Left ventricle myocardium superior (tissue), 1 donor: ENCODE data around the gene RSPO4. TPM values are rescaled to one million over a fixed set of nuclear protein-coding genes. Genes with fewer than 3 reads are reported as not detected.
A peak's percentile ranks its signal among the peaks of the same experiment; 100 is the strongest.

Source experiments
- ATAC-seq: fragments of 200-7000 bp; cut with Tn5 transposase; one replicate; pipeline ENCODE4 v1.9.1; 2020; ENCODE audit warnings: mild to moderate bottlenecking, moderate library complexity
- DNase-seq: peaks from one replicate; pipeline ENCODE4 v3.0.0-alpha.2; 2020
- intact Hi-C: fragments of 100-400 bp; cut with micrococcal nuclease; formaldehyde crosslinking; loops from one replicate; pipeline ENCODE4 v1.11.0; 2022
- total RNA-seq: library from RNA; stranded (reverse); fragmentation: NEBNext Ultra II Directional; extraction: Animal tissue kit (Norgen Biotek cat#: 25700); gene quantifications from one replicate; pipeline ENCODE4 v1.2.1, GENCODE V29; 2021
- donor health status: DM: no; HTN: yes; CAD: no; lungs with severe emphysema.

The RSPO4 gene
- total RNA-seq, 1 donor from 2014 or later: 0.42 TPM

DNA sequence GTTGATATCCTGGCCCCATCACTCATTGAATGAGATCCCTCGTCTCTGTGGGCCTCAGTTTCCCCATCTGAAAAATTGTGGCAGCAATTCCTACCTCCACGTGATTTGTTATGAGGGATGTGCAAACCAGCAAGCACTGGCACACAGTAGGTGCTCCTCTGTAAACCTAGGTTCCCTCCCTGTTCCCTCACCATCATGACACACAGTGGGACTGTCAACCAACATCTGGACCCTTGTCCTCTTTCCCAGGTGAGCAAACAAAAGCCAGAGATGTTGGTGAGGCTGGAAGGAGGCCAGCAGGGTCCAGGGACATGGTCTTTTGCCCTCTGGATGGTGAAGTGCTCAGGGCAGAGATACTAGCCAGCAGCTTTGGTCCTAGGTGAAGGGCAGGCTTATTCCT is 26.1 kb downstream of the RSPO4 start:
- intact Hi-C loops: no loop called here
- ATAC-seq: no peak
- DNase-seq: no peak

DNA sequence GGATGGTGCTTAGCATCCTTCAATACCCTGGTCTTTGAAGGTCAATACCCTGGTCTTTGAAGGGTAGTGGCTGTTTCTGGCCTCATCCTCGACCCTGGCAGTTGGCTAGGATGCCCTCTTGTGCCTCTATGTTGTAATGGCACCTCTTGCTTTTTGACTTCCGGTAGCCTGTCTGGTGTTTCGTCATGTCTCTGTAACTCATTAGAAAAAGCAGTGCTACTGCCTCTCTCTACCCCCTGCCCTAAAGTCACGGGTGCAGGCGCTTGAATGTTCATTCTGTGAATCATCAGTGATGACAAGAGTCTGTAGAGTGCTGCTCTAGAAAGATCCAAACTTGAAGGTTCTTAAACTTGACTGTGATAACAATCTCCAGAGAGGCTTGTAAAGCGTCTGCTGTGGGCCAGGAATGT is 28.3 kb downstream of the RSPO4 start:
- intact Hi-C loops: no loop called here
- DNase-seq: no peak
- ATAC-seq: no peak

DNA sequence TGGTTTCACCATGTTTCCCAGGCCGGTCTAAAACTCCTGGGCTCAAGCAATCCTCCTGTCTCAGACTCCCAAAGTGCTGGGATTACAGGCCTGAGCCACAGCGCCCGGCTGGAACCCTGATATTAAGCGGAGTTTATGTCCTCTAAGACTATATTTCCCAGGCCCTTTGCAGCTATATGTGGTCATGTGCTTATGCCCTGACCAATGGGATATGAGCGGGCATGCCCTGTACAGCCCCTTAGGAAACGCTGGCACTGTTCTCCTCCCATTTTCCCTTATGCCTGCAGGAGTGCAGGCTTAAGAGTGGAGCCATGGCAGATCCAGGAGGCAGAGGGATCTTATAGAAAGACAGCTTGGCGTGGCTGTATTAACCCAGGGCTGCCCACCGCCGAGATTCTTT is 29.9 kb downstream of the RSPO4 start:
- DNase-seq (no peak), ATAC-seq (no peak)
- intact Hi-C loops: no loop called here

DNA sequence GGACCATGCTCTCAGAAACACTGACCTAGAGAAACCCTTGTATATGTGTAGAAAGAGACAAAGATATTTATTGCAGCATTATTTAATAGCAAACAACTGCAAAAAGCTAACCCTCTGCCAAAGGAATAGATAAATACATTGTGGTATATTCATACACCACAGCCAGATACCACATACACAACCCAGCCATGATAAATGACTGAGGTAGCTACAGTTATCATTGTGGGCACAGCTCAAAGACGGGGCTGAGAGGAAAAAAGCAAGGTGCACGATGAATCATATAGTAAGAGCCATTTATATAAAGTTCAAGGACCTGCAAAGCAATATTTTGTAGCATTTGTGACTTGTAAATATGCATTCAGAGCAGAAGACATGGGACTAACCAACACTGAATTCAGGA is 30.8 kb downstream of the RSPO4 start:
- no peak for DNase-seq
- intact Hi-C loops: no loop called here
- ATAC-seq: no peak

DNA sequence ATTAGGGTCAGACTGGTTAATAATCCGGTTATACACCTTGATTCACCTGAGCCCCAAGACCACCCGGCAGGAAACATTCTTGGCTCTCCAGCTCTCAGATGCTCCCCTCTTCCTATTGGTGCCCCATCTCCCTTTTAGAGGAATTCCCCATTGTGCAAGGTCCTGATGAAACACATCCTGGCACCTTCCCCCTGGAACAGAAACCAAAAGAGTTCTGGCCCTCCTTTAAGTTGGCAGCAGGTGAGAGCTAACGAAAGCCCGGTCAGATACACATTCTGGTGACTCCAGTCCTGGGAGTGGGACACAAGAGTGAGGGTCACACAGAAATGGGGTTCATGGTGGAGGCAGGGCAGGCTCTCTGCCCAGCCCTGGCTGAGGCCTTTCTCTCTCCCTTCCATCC is 32.2 kb downstream of the RSPO4 start:
- intact Hi-C loops: no loop called here
- ATAC-seq: no peak
- no peak for DNase-seq

DNA sequence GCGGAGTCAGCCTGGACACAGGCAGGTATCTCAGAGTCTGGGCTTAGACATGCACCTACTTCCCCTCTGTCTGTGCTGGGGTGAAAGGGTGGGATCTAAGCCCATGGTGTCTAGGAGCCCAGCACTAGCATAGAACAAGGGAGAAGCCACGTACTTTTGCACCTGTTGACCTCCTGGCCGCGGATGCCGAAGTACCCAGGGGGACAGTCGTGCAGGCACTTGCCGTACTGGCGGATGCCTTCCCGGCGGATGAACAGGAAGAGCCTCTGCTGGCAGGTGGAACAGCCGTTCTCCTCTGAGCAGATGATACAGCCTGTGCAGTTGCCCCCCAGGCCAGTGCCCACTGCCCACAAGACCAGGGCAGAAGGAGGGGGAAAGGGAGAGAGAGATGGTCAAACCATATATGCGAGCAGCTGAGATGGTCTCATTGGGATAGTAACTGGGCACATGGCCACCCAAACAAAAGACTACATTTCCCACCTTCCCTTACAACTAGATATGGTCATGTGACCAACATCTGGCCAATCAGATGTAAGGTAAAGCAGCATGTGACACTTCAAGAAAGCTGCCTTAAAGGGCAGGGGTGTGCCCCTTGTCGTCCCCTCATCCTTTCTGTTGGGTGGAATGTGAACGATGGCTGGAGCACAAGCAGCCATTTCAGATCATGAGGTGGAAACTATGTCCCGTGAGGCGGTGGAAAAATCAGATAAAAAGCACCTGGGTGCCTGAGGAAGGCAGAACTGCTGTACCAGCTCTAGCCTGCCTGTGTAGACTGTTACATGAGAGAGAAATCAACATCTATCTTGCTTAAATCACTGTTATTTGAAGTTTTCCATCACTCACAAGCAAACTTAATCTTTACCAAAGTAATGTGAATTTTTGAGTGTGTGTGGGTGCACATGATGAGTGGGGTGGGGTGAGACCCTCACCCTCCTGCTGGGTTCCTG is 34.0 kb downstream of the RSPO4 start:
- intact Hi-C loops: no loop called here
- no peak for DNase-seq

DNA sequence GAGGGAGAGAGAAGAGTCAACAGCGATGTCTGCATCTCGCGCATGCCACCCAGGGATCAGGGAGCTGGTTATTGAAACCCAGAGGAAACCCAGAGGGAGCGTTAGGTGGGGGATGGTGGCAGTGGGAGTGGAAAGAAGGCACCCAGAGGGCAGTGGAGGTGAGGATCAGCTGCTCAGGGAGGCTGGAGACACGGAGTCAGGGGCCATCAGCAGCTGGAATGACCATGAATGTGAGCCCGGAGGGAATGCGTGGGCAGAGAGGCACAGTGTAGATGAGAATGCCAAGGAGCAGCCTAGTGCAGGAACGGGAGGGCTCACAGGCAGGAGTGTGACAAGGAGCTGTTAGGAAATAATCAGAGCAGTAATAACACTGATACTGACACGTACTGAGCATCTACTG is 36.2 kb downstream of the RSPO4 start:
- intact Hi-C loops: no loop called here
- ATAC-seq (no peak), DNase-seq (no peak)

More for the DNA sequence above, 34.0 kb downstream of the RSPO4 start:
- ATAC-seq: no peak

DNA sequence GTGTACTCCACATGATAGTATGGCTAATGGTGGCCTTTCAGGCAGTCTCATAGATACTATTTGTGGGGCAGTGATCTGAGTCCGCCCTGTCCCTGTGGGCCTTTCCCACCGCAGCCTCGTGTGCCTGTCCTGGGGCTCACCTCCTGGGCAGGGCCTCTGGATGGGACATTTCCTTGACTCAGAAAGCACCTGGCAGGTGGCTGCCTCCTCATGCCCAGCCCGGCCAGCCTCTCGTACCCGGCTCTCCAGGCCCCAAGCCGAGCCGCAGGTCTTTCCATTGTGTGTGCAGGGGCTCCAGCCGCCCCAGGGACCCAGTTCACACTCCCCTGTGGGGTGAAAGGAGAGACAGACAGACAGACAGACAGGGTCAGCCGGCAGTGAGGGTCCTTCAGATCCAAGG is 38.3 kb downstream of the RSPO4 start:
- intact Hi-C loops: no loop called here
- no peak for ATAC-seq
- no peak for DNase-seq

DNA sequence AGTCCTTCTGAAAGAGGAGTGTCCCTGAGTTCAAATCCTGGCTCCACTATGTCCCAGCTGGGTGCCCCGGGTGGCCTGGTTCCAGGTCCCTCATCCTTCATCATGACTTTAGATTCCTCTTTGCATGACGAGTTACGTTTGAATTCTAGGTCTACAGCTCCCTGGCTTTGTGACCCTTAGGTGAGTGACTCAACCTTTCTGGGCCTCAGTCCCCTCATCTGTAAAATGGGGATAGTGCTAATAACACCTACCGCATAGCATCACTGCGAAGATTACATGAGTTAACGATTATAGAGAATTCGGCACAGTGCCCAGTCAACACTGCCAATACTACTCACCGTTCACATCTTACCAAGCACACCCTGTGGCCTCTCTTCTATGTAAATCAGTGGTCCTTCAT is 39.4 kb downstream of the RSPO4 start:
- intact Hi-C loops: no loop called here
- ATAC-seq: no peak
- no peak for DNase-seq

DNA sequence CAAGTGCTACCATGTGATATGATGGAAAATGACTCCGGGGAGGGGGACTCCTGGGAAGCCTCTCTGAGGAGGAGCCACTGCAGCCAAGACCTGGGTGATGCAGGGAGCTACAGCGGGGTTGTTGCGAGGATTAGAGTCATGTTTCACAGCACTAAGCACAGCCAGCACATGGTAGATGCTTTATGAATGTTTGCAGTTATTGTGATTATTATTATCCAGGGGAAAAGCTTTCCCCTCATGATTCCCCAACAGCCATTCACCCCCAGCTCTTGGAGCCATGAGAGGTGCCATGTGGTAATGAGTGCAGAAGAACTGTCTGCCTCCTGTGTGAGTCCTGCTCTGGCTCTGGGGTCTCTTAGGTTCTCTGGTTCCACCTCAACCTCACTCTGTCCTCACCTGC is 39.9 kb downstream of the RSPO4 start:
- intact Hi-C loops: no loop called here
- DNase-seq (no peak), ATAC-seq (no peak)

DNA sequence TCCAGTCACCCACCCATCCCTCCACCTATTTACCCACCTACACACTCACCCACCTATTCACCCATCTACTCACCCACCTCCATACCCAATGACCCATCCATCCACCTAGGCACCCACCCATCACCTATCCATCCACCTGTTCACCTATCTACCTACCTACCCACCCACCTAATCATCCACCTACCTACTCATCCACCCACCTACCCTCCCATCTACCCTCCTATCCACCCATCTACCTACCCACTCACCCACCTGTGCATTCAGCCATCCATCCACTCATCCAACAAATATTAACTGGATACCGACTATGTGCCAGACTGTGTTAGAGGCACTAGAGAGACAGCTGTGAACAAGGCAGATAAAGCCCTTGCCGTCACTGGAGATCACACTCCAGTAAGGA is 40.3 kb downstream of the RSPO4 start:
- intact Hi-C loops: no loop called here
- DNase-seq (no peak), ATAC-seq (no peak)

DNA sequence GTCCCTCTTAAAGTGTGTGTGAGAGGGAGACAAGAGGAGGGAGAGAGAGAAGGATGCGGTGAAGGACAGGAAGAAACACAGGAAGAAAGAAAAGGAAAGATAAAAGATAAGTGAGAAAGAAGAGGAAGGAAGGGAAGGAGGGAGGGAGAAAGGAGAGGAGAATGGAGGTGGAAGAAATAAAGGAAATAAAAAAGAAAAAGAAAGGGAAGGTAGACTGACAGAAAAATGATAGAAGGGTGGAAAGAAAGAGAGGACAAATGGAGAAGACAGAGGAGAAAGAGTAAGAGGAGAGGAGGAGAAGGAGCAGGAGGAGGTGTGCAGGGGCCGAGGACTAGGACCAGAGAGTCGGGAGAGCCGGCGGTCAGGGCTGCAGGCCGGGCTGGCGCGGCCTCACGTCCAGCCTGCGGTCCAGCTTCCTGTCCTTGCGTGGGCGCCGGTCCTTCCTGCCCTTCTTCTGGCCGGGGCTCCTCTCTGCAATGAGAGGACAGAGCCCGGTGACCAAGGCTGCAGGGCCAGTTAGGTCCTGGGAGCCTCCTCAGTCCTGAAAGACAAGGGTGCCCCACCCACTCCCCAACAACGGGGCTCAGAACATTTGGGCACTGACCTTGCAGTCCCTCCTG is 42.0 kb downstream of the RSPO4 start:
- no peak for ATAC-seq

DNA sequence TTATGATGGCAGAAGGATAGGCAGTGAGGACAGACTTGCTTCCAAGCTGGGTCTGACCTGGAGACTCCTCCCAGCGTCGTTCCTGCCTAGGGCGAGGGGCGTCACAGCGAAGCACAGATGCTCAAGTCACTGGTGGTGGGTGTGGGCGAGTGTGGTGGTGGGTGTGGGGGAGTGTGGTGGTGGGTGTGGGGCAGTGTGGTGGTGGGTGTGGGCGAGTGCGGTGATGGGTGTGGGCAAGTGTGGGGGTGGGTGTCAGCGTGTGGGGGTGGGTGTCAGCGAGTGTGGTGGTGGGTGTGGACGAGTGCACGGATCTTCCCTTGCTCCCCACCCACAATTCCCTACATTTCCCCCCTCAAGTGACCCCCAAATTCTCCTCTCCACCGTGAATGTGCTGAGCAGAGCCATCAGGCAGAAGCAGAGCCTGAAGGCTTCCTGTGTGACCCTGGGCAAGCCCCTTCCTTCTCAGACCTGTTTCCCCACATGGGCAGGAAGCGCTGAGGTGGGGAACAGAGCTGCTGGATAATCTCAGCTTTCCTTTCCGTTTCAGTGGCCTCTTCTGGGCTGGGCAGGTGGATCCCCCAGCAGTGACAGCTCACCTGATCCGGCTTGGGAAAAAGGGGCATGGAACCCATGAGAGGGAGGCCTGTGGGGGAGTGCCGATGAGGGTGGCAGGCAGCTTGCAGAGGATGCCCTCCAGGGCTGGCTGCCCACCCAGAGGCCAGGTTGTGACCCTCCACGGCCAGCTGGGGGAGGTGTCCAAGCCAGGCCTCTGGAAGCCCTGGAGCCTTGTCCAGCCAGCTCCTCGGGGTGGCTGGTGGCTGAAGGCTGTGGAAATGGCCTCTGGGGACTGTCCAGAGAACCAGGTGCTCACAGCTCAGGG is 42.9 kb downstream of the RSPO4 start:
- DNase-seq: no peak
- intact Hi-C loops: no loop called here

More for the DNA sequence above, 42.0 kb downstream of the RSPO4 start:
- DNase-seq: no peak
- intact Hi-C loops: no loop called here

DNA sequence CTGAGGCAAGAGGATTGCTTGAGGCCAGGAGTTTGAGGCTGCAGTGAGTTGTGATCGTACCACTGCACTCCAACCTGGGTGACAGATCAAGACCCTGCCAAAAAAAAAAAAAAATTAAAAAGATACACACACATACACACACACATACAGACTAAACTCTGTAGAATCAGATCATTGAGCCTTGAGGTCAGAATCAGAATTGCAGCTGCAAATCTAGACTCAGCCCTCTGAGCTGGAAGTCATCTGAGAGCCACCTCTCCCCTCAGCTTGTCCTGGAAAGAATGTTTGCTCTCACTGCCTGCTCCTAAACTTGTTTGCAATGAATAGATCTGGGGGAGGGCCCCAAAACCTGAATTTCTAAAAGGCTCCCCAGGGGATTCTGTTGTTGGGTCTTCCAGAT is 44.6 kb downstream of the RSPO4 start:
- intact Hi-C loops: loop anchor here (2.0 kb wide), 1 partner anchor 141 kb away; no protein-coding TSS in a partner anchor
- ATAC-seq: no peak
- DNase-seq: no peak

More for the DNA sequence above, 42.9 kb downstream of the RSPO4 start:
- no peak for ATAC-seq

DNA sequence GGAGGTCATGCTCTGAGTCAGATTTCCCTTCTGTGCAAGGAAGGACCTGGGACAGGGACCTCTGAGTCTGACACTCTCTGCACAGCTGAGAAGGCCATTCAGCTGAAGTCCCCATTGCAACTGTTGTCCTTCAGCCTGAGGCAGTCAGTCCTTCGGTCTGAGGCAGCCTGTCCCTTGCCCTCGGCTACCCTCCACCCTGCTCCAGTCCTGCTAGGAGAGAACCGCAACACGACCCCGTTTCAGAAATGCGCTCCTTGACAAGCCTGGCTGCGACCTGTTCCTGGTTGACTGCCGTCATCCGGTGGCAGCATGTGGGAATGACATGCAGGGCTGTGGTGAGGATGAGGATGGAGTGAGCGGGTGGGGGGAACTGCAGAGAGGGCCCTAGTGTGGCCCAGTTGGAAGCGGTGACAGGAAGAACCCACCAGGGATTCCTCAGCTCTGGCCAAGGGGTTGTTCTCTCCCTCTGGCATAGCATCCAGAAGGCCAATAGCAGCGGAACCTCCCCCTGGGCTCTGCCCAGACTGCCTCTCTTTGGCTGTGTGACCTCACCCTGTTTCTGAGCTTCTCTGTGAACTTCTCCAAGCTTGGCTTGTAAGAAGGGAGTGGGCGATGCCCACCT is 45.7 kb downstream of the RSPO4 start:
- ATAC-seq (peak; percentile 87), DNase-seq (peak; percentile 79)
- intact Hi-C loops: loop anchor here (2.0 kb wide), 1 partner anchor 140 kb away; no protein-coding TSS in a partner anchor

DNA sequence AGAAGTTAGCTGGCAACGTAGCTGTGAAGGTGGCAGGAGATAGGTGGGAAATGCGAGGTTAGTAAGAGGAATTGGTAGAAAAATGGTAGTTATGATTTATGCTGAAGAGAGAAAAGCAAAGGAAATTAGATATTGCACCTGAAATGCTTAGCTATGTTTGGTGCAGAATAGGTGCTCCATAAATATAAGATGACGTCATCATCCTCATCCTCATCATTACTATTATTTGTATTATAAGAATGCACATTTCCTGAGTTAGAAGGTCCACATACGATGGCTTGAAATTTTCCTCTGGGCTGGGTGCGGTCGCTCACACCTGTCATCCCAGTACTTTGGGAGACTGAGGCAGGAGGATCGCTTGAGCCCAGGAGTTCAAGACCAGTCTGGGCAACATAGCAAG is 46.5 kb downstream of the RSPO4 start:
- DNase-seq: no peak
- intact Hi-C loops: loop anchor here (2.0 kb wide), 1 partner anchor 139 kb away; no protein-coding TSS in a partner anchor
- ATAC-seq: no peak

DNA sequence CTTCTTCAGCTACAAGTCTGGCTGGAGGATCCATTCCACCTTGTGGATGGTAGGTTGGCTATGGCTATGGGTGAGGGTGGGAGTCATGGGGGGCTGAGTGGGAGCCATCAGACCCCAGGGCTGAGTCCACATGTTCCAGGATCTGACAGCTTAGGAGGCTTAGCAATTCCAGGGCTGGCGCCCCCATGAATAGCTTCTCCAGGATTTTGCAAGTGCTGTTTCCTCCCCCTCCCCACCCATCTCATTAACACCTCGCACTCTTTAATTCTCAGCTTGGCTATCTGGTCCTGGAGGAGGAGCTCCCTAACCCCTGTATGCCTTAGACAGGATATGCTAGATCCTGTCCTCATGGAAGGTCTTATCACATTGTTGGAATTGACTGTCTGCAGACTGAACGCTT is 47.0 kb downstream of the RSPO4 start:
- intact Hi-C loops: no loop called here
- no peak for ATAC-seq

DNA sequence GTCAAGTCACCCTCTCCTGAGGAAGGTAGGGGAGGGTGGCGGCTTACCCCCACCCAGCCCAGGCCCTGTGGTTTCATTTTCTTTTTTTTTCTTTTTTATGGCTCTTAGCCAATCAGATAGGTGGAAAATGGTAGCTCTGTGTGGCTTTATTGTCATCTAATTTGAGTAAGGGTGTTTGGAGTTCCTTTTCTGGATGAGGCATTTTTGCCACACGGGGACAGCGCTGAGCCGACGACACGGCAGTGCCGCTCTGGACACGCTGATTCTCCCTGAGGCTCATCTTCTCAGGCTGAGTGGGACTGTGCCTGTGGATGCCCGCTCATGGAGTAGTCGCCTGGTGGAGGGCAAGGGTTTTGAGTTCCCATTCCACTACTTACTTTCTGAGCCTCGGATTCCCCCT is 48.4 kb downstream of the RSPO4 start:
- DNase-seq: no peak
- no peak for ATAC-seq

More for the DNA sequence above, 47.0 kb downstream of the RSPO4 start:
- DNase-seq: no peak

DNA sequence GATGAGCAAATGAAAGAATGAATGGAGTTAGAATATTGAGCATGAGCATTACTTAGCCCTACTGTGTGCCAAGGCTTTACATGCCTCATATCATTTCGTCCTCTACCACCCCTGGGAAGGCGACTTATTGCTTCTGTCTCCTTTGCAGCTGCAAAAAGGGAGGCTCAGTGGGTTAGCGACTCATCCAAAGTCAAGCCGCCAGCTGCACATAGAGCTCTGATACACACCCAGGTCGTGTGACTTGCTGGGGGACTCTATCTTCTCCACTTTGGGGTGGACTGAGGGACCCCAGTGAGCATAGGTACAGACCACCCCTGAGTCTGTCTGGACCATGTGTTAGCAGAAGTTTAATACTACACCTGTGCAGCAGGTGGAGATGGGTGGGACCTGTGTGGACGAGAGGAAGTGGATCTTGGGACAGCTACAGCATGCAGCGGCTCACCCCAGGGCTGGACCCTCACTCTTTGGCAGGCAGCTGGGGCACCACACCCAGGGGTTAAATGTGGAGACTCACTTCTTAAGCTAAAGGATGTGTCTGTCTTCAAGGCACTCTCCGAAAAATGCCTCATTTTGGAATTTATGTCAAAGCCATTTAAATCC is 49.8 kb downstream of the RSPO4 start:
- intact Hi-C loops: no loop called here
- ATAC-seq (no peak), DNase-seq (no peak)

More for the DNA sequence above, 48.4 kb downstream of the RSPO4 start:
- intact Hi-C loops: no loop called here
